Measurements from ENCODE around the gene INTS12. TPM values are rescaled to one million over a fixed set of nuclear protein-coding genes. Genes with fewer than 3 reads are reported as not detected.
"Not testable (repeated sequence)": the region's sequence is repeated elsewhere in the genome, so short reads cannot be mapped to it uniquely, and the experiment has no call there.

The INTS12 gene, protein sequence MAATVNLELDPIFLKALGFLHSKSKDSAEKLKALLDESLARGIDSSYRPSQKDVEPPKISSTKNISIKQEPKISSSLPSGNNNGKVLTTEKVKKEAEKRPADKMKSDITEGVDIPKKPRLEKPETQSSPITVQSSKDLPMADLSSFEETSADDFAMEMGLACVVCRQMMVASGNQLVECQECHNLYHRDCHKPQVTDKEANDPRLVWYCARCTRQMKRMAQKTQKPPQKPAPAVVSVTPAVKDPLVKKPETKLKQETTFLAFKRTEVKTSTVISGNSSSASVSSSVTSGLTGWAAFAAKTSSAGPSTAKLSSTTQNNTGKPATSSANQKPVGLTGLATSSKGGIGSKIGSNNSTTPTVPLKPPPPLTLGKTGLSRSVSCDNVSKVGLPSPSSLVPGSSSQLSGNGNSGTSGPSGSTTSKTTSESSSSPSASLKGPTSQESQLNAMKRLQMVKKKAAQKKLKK
- total RNA-seq (ENCODE audit: low replicate concordance) = 22.9 and 30.3 TPM in 2 replicates

DNA sequence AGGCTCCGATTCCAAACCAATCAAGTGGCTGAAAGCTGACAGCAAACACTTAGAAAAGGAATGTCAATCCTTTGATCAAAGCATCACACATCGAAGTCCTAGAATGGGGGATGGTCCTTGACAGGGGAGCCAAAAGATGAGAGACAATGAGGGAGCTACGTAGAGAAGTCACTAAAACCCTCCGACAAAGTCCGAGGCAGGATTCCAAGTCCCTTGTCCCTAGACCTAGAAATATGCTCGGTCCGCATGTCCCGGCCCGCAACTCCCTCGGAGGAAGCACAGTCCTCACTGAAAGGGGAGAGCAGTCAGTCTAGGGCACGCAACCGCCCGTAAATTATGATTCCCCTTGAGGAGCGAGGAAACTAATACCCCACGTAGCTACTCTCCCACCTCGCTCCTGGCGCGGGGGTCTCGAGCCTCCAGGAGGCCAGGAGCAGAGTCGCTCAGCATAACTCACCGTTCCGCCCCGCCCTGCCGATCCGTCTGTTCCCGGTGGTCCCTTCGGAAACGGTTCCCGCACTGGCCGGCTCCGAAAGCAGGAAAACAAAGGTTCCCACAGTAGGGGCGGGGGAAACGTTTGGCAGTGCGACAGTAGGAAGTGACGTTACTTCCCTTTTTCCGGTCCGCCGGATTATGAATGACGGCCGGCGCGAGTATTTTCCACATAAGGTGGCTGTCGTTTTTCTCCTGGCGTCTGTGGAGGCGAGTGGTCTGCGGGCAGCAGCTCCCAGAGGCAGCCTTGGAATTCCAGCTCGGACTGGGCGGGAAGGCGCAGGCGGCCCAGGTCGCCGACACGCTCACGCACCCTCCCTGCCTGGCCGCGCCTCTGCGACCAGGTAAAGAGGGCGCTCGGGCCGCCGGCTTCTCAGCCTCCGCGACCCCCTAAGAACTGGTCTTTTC is at the start of gene INTS12, which contains the start of gene GSTCD:
TSS of gene INTS12 (minus strand) at position 509 of the 900 bp plus-strand sequence. CDS start 8,684 bp downstream, outside the sequence.
TSS of gene GSTCD (plus strand) at position 604 of the 900 bp plus-strand sequence. CDS start 8,830 bp downstream, outside the sequence.
- H3K4me3 ChIP-seq (ENCODE audit: low read depth, low read length) = peak within 1 kb of the TSS; percentile 82
- DNase-seq (ENCODE audit: low read depth) = peak; percentile 94

DNA sequence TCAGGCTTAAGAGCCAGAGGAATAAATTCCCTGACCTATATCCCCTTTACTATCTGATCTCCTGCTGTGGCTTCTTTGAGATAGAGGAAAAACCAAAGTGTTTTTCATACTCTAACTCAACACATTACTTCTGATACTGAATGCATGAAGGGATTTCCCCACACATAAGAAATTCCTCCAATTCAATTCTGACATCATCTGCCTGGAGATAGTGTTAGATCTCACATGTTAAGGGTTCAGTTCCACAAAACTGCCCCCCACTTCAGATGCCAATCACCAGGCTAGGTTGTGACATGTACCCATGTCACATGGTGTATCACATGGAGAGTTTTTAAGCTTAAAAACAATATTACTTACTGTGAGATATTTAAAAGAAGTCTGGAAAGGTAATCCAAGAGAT is 46.9 kb upstream of the INTS12 start:
- H3K4me3 ChIP-seq (ENCODE audit: low read depth, low read length) = no peak overlapping the region
- TF ChIP-seq, protein P1, sequence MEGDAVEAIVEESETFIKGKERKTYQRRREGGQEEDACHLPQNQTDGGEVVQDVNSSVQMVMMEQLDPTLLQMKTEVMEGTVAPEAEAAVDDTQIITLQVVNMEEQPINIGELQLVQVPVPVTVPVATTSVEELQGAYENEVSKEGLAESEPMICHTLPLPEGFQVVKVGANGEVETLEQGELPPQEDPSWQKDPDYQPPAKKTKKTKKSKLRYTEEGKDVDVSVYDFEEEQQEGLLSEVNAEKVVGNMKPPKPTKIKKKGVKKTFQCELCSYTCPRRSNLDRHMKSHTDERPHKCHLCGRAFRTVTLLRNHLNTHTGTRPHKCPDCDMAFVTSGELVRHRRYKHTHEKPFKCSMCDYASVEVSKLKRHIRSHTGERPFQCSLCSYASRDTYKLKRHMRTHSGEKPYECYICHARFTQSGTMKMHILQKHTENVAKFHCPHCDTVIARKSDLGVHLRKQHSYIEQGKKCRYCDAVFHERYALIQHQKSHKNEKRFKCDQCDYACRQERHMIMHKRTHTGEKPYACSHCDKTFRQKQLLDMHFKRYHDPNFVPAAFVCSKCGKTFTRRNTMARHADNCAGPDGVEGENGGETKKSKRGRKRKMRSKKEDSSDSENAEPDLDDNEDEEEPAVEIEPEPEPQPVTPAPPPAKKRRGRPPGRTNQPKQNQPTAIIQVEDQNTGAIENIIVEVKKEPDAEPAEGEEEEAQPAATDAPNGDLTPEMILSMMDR (IDR thresholded peaks at IDR 0.05; ENCODE audit: insufficient read depth, low read length) = no peak
- DNase-seq (ENCODE audit: low read depth) = no peak

More for the DNA sequence above, at the start of gene INTS12, which contains the start of gene GSTCD:
- TF ChIP-seq, protein P1 (IDR thresholded peaks at IDR 0.05; ENCODE audit: insufficient read depth, low read length) = no peak

DNA sequence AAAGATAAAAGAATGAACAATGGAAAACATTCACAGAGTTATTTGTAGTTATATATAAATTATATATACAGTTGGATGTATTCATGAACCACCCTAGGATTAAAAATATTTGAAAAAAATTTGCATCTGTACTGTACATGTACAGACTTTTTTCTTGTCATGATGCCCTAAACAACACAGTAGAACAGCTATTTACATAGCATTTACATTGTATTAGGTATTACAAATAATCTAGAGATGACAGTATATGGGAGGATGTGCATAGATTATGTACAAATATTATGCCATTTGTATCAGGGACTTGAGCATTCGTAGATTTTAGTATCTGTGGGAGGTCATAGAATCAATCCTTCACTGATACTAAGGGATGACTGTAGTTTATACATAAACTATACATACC is 44.9 kb upstream of the INTS12 start:
- TF ChIP-seq, protein P1 (IDR thresholded peaks at IDR 0.05; ENCODE audit: insufficient read depth, low read length) = no peak
- H3K4me3 ChIP-seq (ENCODE audit: low read depth, low read length) = no peak overlapping the region
- DNase-seq (ENCODE audit: low read depth) = no peak

DNA sequence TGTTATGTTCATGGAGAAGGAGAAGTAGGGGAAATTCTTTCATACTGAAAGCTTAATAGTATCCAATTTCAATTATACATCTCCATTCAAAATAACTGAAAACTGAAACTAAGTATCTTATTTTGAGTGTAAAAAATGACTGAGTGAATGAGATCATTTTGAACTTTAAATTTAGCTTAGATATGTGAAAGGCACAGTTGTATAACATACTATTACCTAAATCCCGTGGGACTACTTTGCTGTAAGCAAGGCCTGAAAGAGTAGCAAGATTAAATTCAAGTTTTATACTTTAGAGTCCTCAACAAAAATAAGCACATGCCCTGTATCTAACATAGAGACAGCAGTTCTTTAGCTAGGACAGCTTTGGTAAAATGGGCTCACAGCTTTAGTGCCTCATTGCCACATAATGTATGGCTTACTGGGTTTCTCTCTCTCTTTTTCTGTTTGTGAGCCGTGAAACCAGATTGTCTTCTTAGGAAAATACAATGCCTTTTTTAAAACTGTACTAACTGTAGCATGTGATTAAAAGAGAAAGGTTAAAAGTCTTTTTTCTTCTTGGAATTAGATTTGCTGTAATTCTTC is 43.3 kb upstream of the INTS12 start:
- DNase-seq (ENCODE audit: low read depth) = no peak
- TF ChIP-seq, protein P1 (IDR thresholded peaks at IDR 0.05; ENCODE audit: insufficient read depth, low read length) = no peak
- no peak overlapping the region for H3K4me3 ChIP-seq (ENCODE audit: low read depth, low read length)

DNA sequence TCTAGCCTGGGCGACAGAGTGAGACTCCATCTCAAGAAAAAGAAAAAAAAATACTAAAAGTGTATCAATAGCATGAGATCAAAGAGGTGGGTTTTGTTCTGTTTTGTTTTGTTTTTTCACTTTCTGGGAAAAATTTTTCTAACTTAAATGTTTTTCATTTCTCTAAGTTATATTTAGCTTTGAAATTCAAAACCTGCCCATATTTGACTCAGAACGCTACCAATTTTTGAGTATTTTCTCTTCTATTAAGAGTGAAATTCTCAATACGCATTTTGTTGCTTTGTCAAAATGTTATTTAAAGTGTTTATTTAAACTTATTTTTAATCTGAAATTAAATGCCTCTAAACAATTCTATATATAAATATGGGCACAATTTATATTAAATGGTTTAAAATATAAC is 39.7 kb upstream of the INTS12 start:
- H3K4me3 ChIP-seq (ENCODE audit: low read depth, low read length) = no peak overlapping the region
- DNase-seq (ENCODE audit: low read depth) = no peak
- TF ChIP-seq, protein P1 (IDR thresholded peaks at IDR 0.05; ENCODE audit: insufficient read depth, low read length) = no peak

DNA sequence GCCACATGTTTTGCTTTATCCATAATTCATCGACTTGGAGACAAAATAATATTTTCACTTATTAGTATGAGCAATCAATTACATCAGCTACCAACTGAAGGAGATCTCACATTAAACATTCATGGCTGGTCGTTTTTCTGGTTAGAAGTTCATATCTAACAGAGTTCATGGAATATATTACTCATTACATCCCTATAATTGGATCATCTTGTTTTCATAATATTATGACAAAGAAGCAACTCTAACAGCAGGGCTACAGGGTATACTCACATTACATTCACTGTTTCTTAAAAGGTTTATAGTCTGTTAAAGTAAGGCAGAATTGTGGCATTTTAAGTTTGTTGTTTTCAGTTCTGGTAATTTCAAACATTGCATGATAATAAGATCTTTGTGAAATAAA is 33.1 kb upstream of the INTS12 start:
- DNase-seq (ENCODE audit: low read depth) = peak; percentile 45
- no peak overlapping the region for H3K4me3 ChIP-seq (ENCODE audit: low read depth, low read length)
- TF ChIP-seq, protein P1 (IDR thresholded peaks at IDR 0.05; ENCODE audit: insufficient read depth, low read length) = no peak

DNA sequence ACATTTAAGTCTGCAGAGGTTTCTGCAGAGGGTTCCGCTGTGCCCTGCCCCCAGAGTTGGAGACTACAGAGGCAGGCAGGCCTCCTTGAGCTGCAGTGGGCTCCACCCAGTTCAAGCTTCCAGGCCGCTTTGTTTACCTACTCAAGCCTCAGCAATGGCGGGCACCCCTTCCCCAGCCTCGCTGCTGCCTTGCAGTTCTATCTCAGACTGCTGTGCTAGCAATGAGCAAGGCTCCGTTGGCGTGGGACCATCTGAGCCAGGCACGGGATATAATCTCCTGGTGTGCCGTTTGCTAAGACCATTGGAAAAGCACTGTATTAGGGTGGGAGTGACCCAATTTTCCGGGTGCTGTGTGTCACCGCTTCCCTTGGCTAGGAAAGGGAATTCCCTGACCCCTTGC is 26.7 kb upstream of the INTS12 start:
- H3K4me3 ChIP-seq (ENCODE audit: low read depth, low read length); DNase-seq (ENCODE audit: low read depth): not testable (repeated sequence)

DNA sequence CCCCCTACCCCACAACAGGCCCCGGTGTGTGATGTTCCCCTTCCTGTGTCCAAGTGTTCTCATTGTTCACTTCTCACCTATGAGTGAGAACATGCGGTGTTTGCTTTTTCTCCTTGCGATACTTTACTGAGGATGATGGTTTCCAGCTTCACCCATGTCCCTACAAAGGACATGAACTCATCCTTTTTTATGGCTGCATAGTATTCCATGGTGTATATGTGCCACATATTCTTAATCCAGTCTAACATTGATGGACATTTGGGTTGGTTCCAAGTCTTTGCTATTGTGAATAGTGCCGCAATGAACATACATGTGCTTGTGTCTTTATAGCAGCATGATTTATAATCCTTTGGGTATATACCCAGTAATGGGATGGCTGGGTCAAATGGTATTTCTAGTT is 21.4 kb upstream of the INTS12 start:
- not testable (repeated sequence) for H3K4me3 ChIP-seq (ENCODE audit: low read depth, low read length); DNase-seq (ENCODE audit: low read depth)

Measured in fibroblast of the aortic adventitia (primary cell).